GM23338 (cell line): ENCODE measurements around the gene DIPK2B. TPM values are rescaled to one million over a fixed set of nuclear protein-coding genes. Genes with fewer than 3 reads are reported as not detected.

Experiments
- ATAC-seq: fragments of 200-7000 bp; cut with Tn5 transposase; 3 replicates; pipeline ENCODE4 v1.9.1; 2020
- DNase-seq: peaks from one replicate; pipeline ENCODE4 v3.0.0-alpha.2; 2015; ENCODE audit warnings: low spot score
- H2AFZ ChIP-seq: fragments of 200-600 bp; sonication (generic); 2 replicates; pipeline ENCODE4 v1.8.0; 2016; ENCODE audit warnings: antibody characterized with exemption, mild to moderate bottlenecking, moderate library complexity
- H3F3A ChIP-seq: fragments of 200-600 bp; sonication (generic); replicated peaks from 2 replicates; pipeline ENCODE4 v1.8.0; 2017; ENCODE audit warnings: antibody characterized with exemption, mixed run types, low read depth
- H3K27ac ChIP-seq: fragments of 200-600 bp; sonication (generic); 2 replicates; pipeline ENCODE4 v1.6.1; 2016; ENCODE audit warnings: low read depth
- H3K27me3 ChIP-seq: fragments of 200-600 bp; sonication (generic); 2 replicates; pipeline ENCODE4 v1.8.0; 2016; ENCODE audit warnings: mild to moderate bottlenecking, mixed run types, moderate library complexity; ENCODE audit not compliant: insufficient read depth
- H3K36me3 ChIP-seq: fragments of 200-600 bp; sonication (generic); 2 replicates; pipeline ENCODE4 v1.8.0; 2016; ENCODE audit warnings: mild to moderate bottlenecking; ENCODE audit not compliant: insufficient read depth
- H3K4me1 ChIP-seq: fragments of 200-600 bp; sonication (generic); 2 replicates; pipeline ENCODE4 v1.8.0; 2016; ENCODE audit warnings: mild to moderate bottlenecking, moderate library complexity; ENCODE audit not compliant: insufficient read depth
- H3K4me2 ChIP-seq: fragments of 200-600 bp; sonication (generic); 2 replicates; pipeline ENCODE4 v1.7.1; 2017; ENCODE audit warnings: mixed run types
- H3K4me3 ChIP-seq: fragments of 200-600 bp; sonication (generic); 2 replicates; pipeline ENCODE4 v1.6.1; 2016; ENCODE audit warnings: mixed run types
- H3K79me2 ChIP-seq: fragments of 200-600 bp; sonication (generic); replicated peaks from 2 replicates; pipeline ENCODE4 v1.8.0; 2017; ENCODE audit warnings: mild to moderate bottlenecking; ENCODE audit not compliant: insufficient read depth
- H3K9me2 ChIP-seq: fragments of 200-600 bp; sonication (generic); 2 replicates; pipeline ENCODE4 v1.8.0; 2017; ENCODE audit not compliant: insufficient read depth
- H4K20me1 ChIP-seq: fragments of 200-600 bp; sonication (generic); replicated peaks from 2 replicates; pipeline ENCODE4 v1.8.0; 2017; ENCODE audit warnings: mild to moderate bottlenecking; ENCODE audit not compliant: insufficient read depth
- H3K27ac Mint-ChIP-seq: 2 replicates; pipeline ENCODE4 v1.8.0; 2020; ENCODE audit warnings: inconsistent platforms, mild to moderate bottlenecking, moderate library complexity, mixed read lengths
- H3K27me3 Mint-ChIP-seq: 3 replicates; pipeline ENCODE4 v1.8.0; 2022; ENCODE audit warnings: low read depth, mild to moderate bottlenecking, moderate library complexity, mixed read lengths, inconsistent platforms; ENCODE audit not compliant: insufficient read depth, poor library complexity
- H3K36me3 Mint-ChIP-seq: 3 replicates; pipeline ENCODE4 v1.8.0; 2021; ENCODE audit warnings: low read depth, mild to moderate bottlenecking, inconsistent platforms, moderate library complexity, mixed read lengths
- H3K4me1 Mint-ChIP-seq: 3 replicates; pipeline ENCODE4 v1.8.0; 2020; ENCODE audit warnings: mild to moderate bottlenecking, inconsistent platforms, mixed read lengths
- H3K4me3 Mint-ChIP-seq: 3 replicates; pipeline ENCODE4 v1.8.0; 2021; ENCODE audit warnings: moderate library complexity, mild to moderate bottlenecking, inconsistent platforms, mixed read lengths
- H3K9me3 Mint-ChIP-seq: 3 replicates; pipeline ENCODE4 v1.8.0; 2020; ENCODE audit warnings: moderate library complexity, mild to moderate bottlenecking, inconsistent platforms, mixed read lengths
- CTCF ChIP-seq, 2 experiments: fragments of 200-600 bp in 1 of 2; sonication (generic) in 1 of 2; conservative IDR thresholded peaks; 2 replicates each; pipeline versions ENCODE4 v1.5.1 to v1.6.1; 2016 to 2017; ENCODE audit warnings: antibody characterized with exemption in 2 of 2, low read depth in 2 of 2, mild to moderate bottlenecking in 2 of 2, moderate library complexity in 1 of 2
- EZH2phosphoT487 ChIP-seq: fragments of 200-600 bp; sonication (generic); IDR thresholded peaks from one replicate; pipeline ENCODE4 v1.8.1; 2018; ENCODE audit warnings: antibody characterized with exemption; ENCODE audit not compliant: unreplicated experiment
- NANOG ChIP-seq: IDR thresholded peaks from 2 replicates; pipeline ENCODE4 v1.6.1; 2016; ENCODE audit warnings: antibody characterized with exemption, borderline replicate concordance
- STAT1 ChIP-seq: IDR thresholded peaks from one replicate; pipeline ENCODE4 v1.6.1; 2016; ENCODE audit warnings: antibody characterized with exemption; ENCODE audit not compliant: unreplicated experiment
- ZNF114 ChIP-seq: fragments of 250-450 bp; sonication (Bioruptor Pico); IDR thresholded peaks from 2 replicates; pipeline ENCODE4 v1.5.0; 2020; ENCODE audit warnings: mild to moderate bottlenecking, moderate library complexity
- ZNF331 ChIP-seq: fragments of 250-450 bp; sonication (Bioruptor Pico); IDR thresholded peaks from 2 replicates; pipeline ENCODE4 v1.5.0; 2020; ENCODE audit warnings: low read depth, mild to moderate bottlenecking, moderate library complexity
- ZNF462 ChIP-seq: fragments of 250-450 bp; sonication (Bioruptor Pico); IDR thresholded peaks from 2 replicates; pipeline ENCODE4 v1.5.0; 2020; ENCODE audit warnings: mild to moderate bottlenecking, moderate library complexity
- polyA plus RNA-seq: library from polyadenylated mRNA; unstranded; fragments of >200 nt; fragmentation: Nextera tagmentation; extraction: Ambion mirVana; gene quantifications from 2 replicates; pipeline ENCODE4 v1.2.1, GENCODE V29; 2016
- total RNA-seq: library from RNA; depleted of rRNA; stranded (reverse); fragments of >200 nt; shearing (Covaris generic); gene quantifications from 2 replicates; pipeline ENCODE4 v1.2.3, GENCODE V29; 2014

DIPK2B gene
- total and polyA plus RNA-seq, 2 experiments from 2014 or later, result not detected

DNA sequence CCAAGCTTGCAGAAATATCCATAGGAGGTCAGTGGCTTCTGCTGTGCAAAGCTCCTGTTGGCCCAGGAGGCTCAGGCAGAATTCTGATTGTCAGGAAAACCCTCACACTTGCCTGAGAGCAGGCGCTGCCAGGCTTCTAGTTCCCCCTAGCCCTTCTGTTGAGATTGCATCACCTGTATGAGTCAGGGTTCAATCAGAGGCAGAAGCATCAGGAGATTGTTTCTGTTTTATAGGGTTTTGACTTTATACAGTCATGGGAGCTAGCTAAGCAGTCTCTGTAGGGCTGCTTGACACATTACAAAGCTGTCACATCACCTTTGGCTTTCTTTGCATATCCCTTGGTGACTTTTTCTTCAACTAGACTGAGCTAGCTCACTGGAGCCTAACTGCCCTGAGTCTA is 27.8 kb downstream of the DIPK2B start:
- ATAC-seq (no peak), DNase-seq (peak; percentile 2)
- no peak overlapping the region for H3K27ac ChIP-seq
- Mint-ChIP-seq H3K9me3 (no peaks in the 10 kb centered on the region), H3K36me3 (no peaks in the 10 kb centered on the region), H3K27me3 (peaks cover 4% of the 10 kb centered on the region), H3K27ac (no peak overlapping the region), H3K4me3 (no peak overlapping the region), H3K4me1 (0 out of 3 replicates have a peak, but pooled peaks cover 3% of the 10 kb centered on the region)
- H3F3A ChIP-seq, result no peaks in the 10 kb centered on the region
- H3K4me3 ChIP-seq, result no peak overlapping the region
- no peaks in the 10 kb centered on the region for H3K4me1 ChIP-seq
- no peaks in the 10 kb centered on the region for H3K9me2 ChIP-seq
- H4K20me1 ChIP-seq, result no peaks in the 10 kb centered on the region
- H3K4me2 ChIP-seq, result no peak overlapping the region
- 0 out of 2 replicates have a peak overlapping the region, but pooled peaks have one; percentile 59 for H2AFZ ChIP-seq
- H3K79me2 ChIP-seq, result no peaks in the 10 kb centered on the region
- no peaks in the 10 kb centered on the region for H3K27me3 ChIP-seq
- H3K36me3 ChIP-seq, result no peaks in the 10 kb centered on the region
- TF ChIP-seq STAT1, result no peak
- no peak for TF ChIP-seq NANOG
- peak in 1 of 2 experiments; percentile 17; a peak in 2 of 4 replicates for TF ChIP-seq CTCF (conservative IDR thresholded peaks at IDR 0.05; ENCODE audit: low read depth in 2 of 2)
- no peak for TF ChIP-seq ZNF331
- TF ChIP-seq EZH2phosphoT487, result no peak
- no peak for TF ChIP-seq ZNF462 (CRISPR knock-in tag)
- no peak for TF ChIP-seq ZNF114
